K562 (cell line): ENCODE data around the gene KDM4C. TPM values are rescaled to one million over a fixed set of nuclear protein-coding genes. Genes with fewer than 3 reads are reported as not detected.

ENCODE experiments used
- ATAC-seq: fragments of 200-7000 bp; cut with Tn5 transposase; 3 replicates; pipeline ENCODE4 v1.9.1; 2020; ENCODE audit warnings: moderate library complexity
- BruUV-seq: library from RNA; stranded (reverse); fragments of 400-500 nt; replicated peaks from 2 replicates; lab custom pipeline; 2021; lab: Mats Ljungman, UMichigan
- CTCF ChIA-PET: fragments of 300-600 bp; formaldehyde crosslinking; extraction: SDS; loops from one replicate; lab custom pipeline; 2021; ENCODE audit warnings: low intra/inter-chr PET ratio; lab: Yijun Ruan, JAX
- POLR2A ChIA-PET: fragments of 300-600, 350-650 bp; sonication (Branson Sonifier 250); formaldehyde crosslinking; extraction: SDS; loops from one replicate; lab custom pipeline; 2021; ENCODE audit warnings: antibody characterized with exemption, inconsistent platforms; lab: Yijun Ruan, JAX
- DNase-seq, 4 experiments: peaks; one replicate each; pipeline versions ENCODE4 v3.0.0 to v3.0.0-alpha.2; 2011 to 2018; ENCODE audit warnings: low spot score in 3 of 4, mixed read lengths in 3 of 4; ENCODE audit errors: extremely low read depth in 1 of 4
- FAIRE-seq: peaks from 2 replicates; lab custom pipeline; 2011; peaks lifted over from hg19 to GRCh38; lab: Jason Lieb, UNC
- H2AFZ ChIP-seq: 2 replicates; pipeline ENCODE4 v1.6.0; 2011; ENCODE audit warnings: low read depth, low read length, control low read depth, inconsistent platforms
- H3K27ac ChIP-seq: fragments of 200-600 bp; 3 replicates; pipeline ENCODE4 v1.8.0; 2011; ENCODE audit warnings: low read depth, mild to moderate bottlenecking, control low read depth, inconsistent platforms, low read length, moderate library complexity, mixed read lengths; ENCODE audit errors: extremely low read depth
- H3K27me3 ChIP-seq, 2 experiments: fragments of 300-600 bp in 1 of 2; 2 replicates in 1 of 2; 3 replicates in 1 of 2; pipeline versions ENCODE4 v1.6.0 to v1.8.0; 2011; ENCODE audit warnings: inconsistent platforms in 2 of 2, low read length in 2 of 2, mild to moderate bottlenecking in 1 of 2, mixed read lengths in 1 of 2, moderate library complexity in 1 of 2; ENCODE audit not compliant: control insufficient read depth in 2 of 2, insufficient read depth in 2 of 2
- H3K36me3 ChIP-seq: fragments of 300-600 bp; 3 replicates; pipeline ENCODE4 v1.8.0; 2011; ENCODE audit warnings: mild to moderate bottlenecking, low read length, inconsistent platforms; ENCODE audit not compliant: control insufficient read depth, insufficient read depth
- H3K4me1 ChIP-seq, 2 experiments: fragments of 200-600 bp in 1 of 2; replicated peaks in 1 of 2; 2 replicates in 1 of 2; 3 replicates in 1 of 2; pipeline versions ENCODE4 v1.5.1 to v1.8.0; 2011; ENCODE audit warnings: inconsistent platforms in 2 of 2, low read length in 2 of 2, mild to moderate bottlenecking in 1 of 2, mixed read lengths in 1 of 2, moderate library complexity in 1 of 2; ENCODE audit not compliant: control insufficient read depth in 2 of 2, insufficient read depth in 2 of 2
- H3K4me2 ChIP-seq: 2 replicates; pipeline ENCODE4 v1.6.1; 2011; ENCODE audit warnings: low read length, control low read depth, inconsistent platforms, mixed read lengths; ENCODE audit not compliant: insufficient read depth
- H3K4me3 ChIP-seq: fragments of 200-600 bp; sonication (generic), shearing (Covaris generic); 2 replicates; pipeline ENCODE4 v1.5.1; 2016; ENCODE audit warnings: control low read depth, inconsistent platforms
- H3K79me2 ChIP-seq: fragments of 200-600 bp; 3 replicates; pipeline ENCODE4 v1.8.0; 2011; ENCODE audit warnings: low read length, inconsistent platforms; ENCODE audit not compliant: control insufficient read depth, insufficient read depth
- H3K9ac ChIP-seq, 2 experiments: 2 replicates each; pipeline versions ENCODE4 v1.6.0 to v1.6.1; 2011; ENCODE audit warnings: low read depth in 2 of 2, low read length in 2 of 2, control low read depth in 1 of 2, inconsistent platforms in 1 of 2, mild to moderate bottlenecking in 1 of 2, mixed read lengths in 1 of 2; ENCODE audit not compliant: insufficient read depth in 1 of 2
- H3K9me1 ChIP-seq: one replicate; pipeline ENCODE4 v1.6.0; 2011; ENCODE audit warnings: inconsistent platforms, mild to moderate bottlenecking, low read length, moderate library complexity; ENCODE audit not compliant: control insufficient read depth, insufficient read depth
- H3K9me3 ChIP-seq: replicated peaks from 2 replicates; pipeline ENCODE4 v1.5.1; 2011; ENCODE audit warnings: low read depth, low read length, inconsistent platforms; ENCODE audit not compliant: control insufficient read depth, insufficient read depth
- H4K20me1 ChIP-seq: replicated peaks from 2 replicates; pipeline ENCODE4 v1.6.1; 2011; ENCODE audit warnings: low read length, inconsistent platforms, mixed read lengths; ENCODE audit not compliant: control insufficient read depth, insufficient read depth
- PCBP2 ChIP-seq: fragments of 200-400 bp; formaldehyde crosslinking; IDR thresholded peaks from 2 replicates; pipeline ENCODE4 v1.6.1; 2018; ENCODE audit warnings: low read length, low read depth, mild to moderate bottlenecking, moderate library complexity; ENCODE audit not compliant: poor library complexity, severe bottlenecking
- ZNF436 ChIP-seq: fragments of 250-450, 450-650 bp; sonication (Bioruptor Pico); formaldehyde crosslinking; IDR thresholded peaks from 2 replicates; pipeline ENCODE4 v1.7.0; 2020; ENCODE audit warnings: mild to moderate bottlenecking
- ZNF592 ChIP-seq: fragments of 450-650 bp; IDR thresholded peaks from 2 replicates; pipeline ENCODE4 v1.6.1; 2017; ENCODE audit warnings: antibody characterized with exemption, mild to moderate bottlenecking
- WGBS: fragments of 100-300 bp; shearing (Covaris generic); methylation state at CpG from one replicate; pipeline ENCODE4 v1.1.6; 2016; ENCODE audit warnings: low coverage, mixed read lengths; ENCODE audit not compliant: insufficient coverage; ENCODE audit errors: missing lambda C conversion rate; 5-methylcytosine and 5-hydroxymethylcytosine counted together
- in situ Hi-C: fragments of 300-500 bp; cut with MboI; formaldehyde crosslinking; loops from 4 replicates; pipeline ENCODE4 v1.15.0; 2018; ENCODE audit warnings: inconsistent platforms, mixed read lengths
- intact Hi-C: fragments of 100-400 bp; cut with micrococcal nuclease; formaldehyde crosslinking; loops from 2 replicates; pipeline ENCODE4 v1.14.2; 2022
- polyA plus RNA-seq, 8 experiments: library from polyadenylated mRNA; depleted of rRNA in 4 of 8; stranded (reverse) in 5 of 8; unstranded in 3 of 8; fragments of >200 nt; fragmentation: Nextera tagmentation in 2 of 8; fragmentation: Illumina TruSeq in 1 of 8; extraction: Ambion mirVana in 2 of 8; extraction: Trizol in 1 of 8; gene quantifications; 2 replicates each; pipeline versions ENCODE4 v1.2.1 to v1.2.3, GENCODE V29; 2011 to 2014; ENCODE audit warnings: inconsistent platforms in 1 of 8, missing spikeins in 1 of 8
- total RNA-seq, 7 experiments: library from RNA; depleted of rRNA in 6 of 7; stranded (reverse); fragments of >200 nt in 6 of 7; fragmentation: Illumina TruSeq in 2 of 7; extraction: Trizol in 2 of 7; gene quantifications; 2 replicates each; pipeline versions ENCODE4 v1.2.1 to v1.2.3, GENCODE V29; 2011 to 2021; ENCODE audit warnings: low replicate concordance in 1 of 7
- TF ChIP-seq, protein P1 (sequence below), 3 experiments: IDR thresholded peaks in 2 of 3; conservative IDR thresholded peaks in 1 of 3; 2 replicates each; pipeline ENCODE4 v1.5.1; 2011 to 2012; ENCODE audit warnings: low read length in 3 of 3, mild to moderate bottlenecking in 3 of 3, control low read depth in 2 of 3, improper control_type of control experiment in 1 of 3, inconsistent platforms in 1 of 3, low read depth in 1 of 3, mixed read lengths in 1 of 3, moderate library complexity in 1 of 3; ENCODE audit not compliant: insufficient read depth in 2 of 3
- TF ChIP-seq, protein P2 (sequence below), 2 experiments: fragments of 450-650 bp in 1 of 2; sonication (generic) in 1 of 2; formaldehyde crosslinking in 1 of 2; IDR thresholded peaks; 2 replicates each; pipeline versions ENCODE4 v1.7.1 to v1.9.0; 2016 to 2022; ENCODE audit warnings: inconsistent platforms in 1 of 2, mild to moderate bottlenecking in 1 of 2, missing genetic modification reagents in 1 of 2

The KDM4C gene
- total and polyA plus RNA-seq, 9 of the 15 experiments (the other 6 are each of a cell fraction or from before 2014, with no cell fraction given): 5.4 to 17.0 (median 12.6) TPM

GRCh38 chr9:6922124-6922676, 164.4 kb downstream of the KDM4C start:
- BruUV-seq: no TSS peak
- Histone ChIP-seq H3K4me1 (peaks cover 5 to 15% of the 10 kb centered on the region in 2 experiments; a peak in 3 of 5 replicates), H3K27ac (no peak overlapping the region), H3K36me3 (0 out of 3 replicates have a peak, but pooled peaks cover 4% of the 10 kb centered on the region), H3K9me1 (no peaks in the 10 kb centered on the region), H3K4me3 (no peak overlapping the region), H3K27me3 (no peaks in the 10 kb centered on the region), H3K79me2 (peaks cover 10% of the 10 kb centered on the region), H3K9me3 (no peaks in the 10 kb centered on the region), H3K9ac (no peak overlapping the region), H4K20me1 (no peaks in the 10 kb centered on the region), H2AFZ (no peak overlapping the region), H3K4me2 (no peak overlapping the region)
- CTCF ChIA-PET: no interaction called here
- in situ Hi-C loops (loop anchor here (25.0 kb wide), 1 partner anchor 265 kb away; no protein-coding TSS in a partner anchor), intact Hi-C loops (no loop called here)
- FAIRE-seq (no peak), ATAC-seq (no peak), DNase-seq (no peak)
- POLR2A ChIA-PET: no interaction called here
- 30% methylated on average over 1 of the region's 2 CpGs for WGBS
- TF ChIP-seq ZNF592: no peak
- no peak for TF ChIP-seq PCBP2
- no peak for TF ChIP-seq ZNF436
- TF ChIP-seq, protein P1, sequence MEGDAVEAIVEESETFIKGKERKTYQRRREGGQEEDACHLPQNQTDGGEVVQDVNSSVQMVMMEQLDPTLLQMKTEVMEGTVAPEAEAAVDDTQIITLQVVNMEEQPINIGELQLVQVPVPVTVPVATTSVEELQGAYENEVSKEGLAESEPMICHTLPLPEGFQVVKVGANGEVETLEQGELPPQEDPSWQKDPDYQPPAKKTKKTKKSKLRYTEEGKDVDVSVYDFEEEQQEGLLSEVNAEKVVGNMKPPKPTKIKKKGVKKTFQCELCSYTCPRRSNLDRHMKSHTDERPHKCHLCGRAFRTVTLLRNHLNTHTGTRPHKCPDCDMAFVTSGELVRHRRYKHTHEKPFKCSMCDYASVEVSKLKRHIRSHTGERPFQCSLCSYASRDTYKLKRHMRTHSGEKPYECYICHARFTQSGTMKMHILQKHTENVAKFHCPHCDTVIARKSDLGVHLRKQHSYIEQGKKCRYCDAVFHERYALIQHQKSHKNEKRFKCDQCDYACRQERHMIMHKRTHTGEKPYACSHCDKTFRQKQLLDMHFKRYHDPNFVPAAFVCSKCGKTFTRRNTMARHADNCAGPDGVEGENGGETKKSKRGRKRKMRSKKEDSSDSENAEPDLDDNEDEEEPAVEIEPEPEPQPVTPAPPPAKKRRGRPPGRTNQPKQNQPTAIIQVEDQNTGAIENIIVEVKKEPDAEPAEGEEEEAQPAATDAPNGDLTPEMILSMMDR (IDR thresholded peaks at IDR 0.05 in 2 of 3, conservative IDR thresholded peaks at IDR 0.05 in 1 of 3; ENCODE audit: insufficient read depth in 2 of 3, low read depth in 1 of 3, low read length in 3 of 3): no peak
- TF ChIP-seq, protein P2, sequence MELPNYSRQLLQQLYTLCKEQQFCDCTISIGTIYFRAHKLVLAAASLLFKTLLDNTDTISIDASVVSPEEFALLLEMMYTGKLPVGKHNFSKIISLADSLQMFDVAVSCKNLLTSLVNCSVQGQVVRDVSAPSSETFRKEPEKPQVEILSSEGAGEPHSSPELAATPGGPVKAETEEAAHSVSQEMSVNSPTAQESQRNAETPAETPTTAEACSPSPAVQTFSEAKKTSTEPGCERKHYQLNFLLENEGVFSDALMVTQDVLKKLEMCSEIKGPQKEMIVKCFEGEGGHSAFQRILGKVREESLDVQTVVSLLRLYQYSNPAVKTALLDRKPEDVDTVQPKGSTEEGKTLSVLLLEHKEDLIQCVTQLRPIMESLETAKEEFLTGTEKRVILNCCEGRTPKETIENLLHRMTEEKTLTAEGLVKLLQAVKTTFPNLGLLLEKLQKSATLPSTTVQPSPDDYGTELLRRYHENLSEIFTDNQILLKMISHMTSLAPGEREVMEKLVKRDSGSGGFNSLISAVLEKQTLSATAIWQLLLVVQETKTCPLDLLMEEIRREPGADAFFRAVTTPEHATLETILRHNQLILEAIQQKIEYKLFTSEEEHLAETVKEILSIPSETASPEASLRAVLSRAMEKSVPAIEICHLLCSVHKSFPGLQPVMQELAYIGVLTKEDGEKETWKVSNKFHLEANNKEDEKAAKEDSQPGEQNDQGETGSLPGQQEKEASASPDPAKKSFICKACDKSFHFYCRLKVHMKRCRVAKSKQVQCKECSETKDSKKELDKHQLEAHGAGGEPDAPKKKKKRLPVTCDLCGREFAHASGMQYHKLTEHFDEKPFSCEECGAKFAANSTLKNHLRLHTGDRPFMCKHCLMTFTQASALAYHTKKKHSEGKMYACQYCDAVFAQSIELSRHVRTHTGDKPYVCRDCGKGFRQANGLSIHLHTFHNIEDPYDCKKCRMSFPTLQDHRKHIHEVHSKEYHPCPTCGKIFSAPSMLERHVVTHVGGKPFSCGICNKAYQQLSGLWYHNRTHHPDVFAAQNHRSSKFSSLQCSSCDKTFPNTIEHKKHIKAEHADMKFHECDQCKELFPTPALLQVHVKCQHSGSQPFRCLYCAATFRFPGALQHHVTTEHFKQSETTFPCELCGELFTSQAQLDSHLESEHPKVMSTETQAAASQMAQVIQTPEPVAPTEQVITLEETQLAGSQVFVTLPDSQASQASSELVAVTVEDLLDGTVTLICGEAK (IDR thresholded peaks at IDR 0.05): no peak
- TF ChIP-seq, protein P2 (CRISPR knock-in tag; IDR thresholded peaks at IDR 0.05): no peak
